Measurements from ENCODE around the gene CPA3. TPM values are rescaled to one million over a fixed set of nuclear protein-coding genes. Genes with fewer than 3 reads are reported as not detected.

CPA3 gene
- total RNA-seq, 1 experiment from 2014 or later: not detected

- Mint-ChIP-seq H3K27ac (ENCODE audit: unreplicated experiment) (no peak overlapping the region), H3K9me3 (ENCODE audit: low read depth, unreplicated experiment) (no peaks in the 10 kb centered on the region), H3K4me3 (ENCODE audit: low read depth, unreplicated experiment) (no peak overlapping the region), H3K4me1 (ENCODE audit: low read depth, unreplicated experiment) (peaks cover 8% of the 10 kb centered on the region), H3K27me3 (ENCODE audit: unreplicated experiment) (no peaks in the 10 kb centered on the region), H3K36me3 (ENCODE audit: insufficient read depth, unreplicated experiment) (no peaks in the 10 kb centered on the region)
- DNase-seq: no peak
- CTCF ChIA-PET: no interaction called here
- no TSS peak for BruUV-seq (replicated peaks)
- intact Hi-C loops (cut with micrococcal nuclease; ENCODE audit: unreplicated experiment): no loop called here
- no peak for TF ChIP-seq CTCF (IDR thresholded peaks at IDR 0.05; ENCODE audit: unreplicated experiment)
Measured at GRCh38 chr3:148828136-148828690, 36.9 kb upstream of the CPA3 start.

GRCh38 chr3:148829926-148830325, 35.2 kb upstream of the CPA3 start:
- Mint-ChIP-seq H3K27me3 (ENCODE audit: unreplicated experiment) (no peaks in the 10 kb centered on the region), H3K36me3 (ENCODE audit: insufficient read depth, unreplicated experiment) (no peaks in the 10 kb centered on the region), H3K4me1 (ENCODE audit: low read depth, unreplicated experiment) (peaks cover 8% of the 10 kb centered on the region), H3K27ac (ENCODE audit: unreplicated experiment) (no peak overlapping the region), H3K4me3 (ENCODE audit: low read depth, unreplicated experiment) (no peak overlapping the region), H3K9me3 (ENCODE audit: low read depth, unreplicated experiment) (no peaks in the 10 kb centered on the region)
- TF ChIP-seq CTCF (IDR thresholded peaks at IDR 0.05; ENCODE audit: unreplicated experiment): no peak
- intact Hi-C loops (cut with micrococcal nuclease; ENCODE audit: unreplicated experiment): no loop called here
- DNase-seq: no peak
- no TSS peak for BruUV-seq (replicated peaks)
- CTCF ChIA-PET: no interaction called here

GRCh38 chr3:148833223-148833622, 31.9 kb upstream of the CPA3 start:
- H3K27ac Mint-ChIP-seq (ENCODE audit: unreplicated experiment): no peak overlapping the region
- no peak overlapping the region for H3K4me3 Mint-ChIP-seq (ENCODE audit: low read depth, unreplicated experiment)
- no peaks in the 10 kb centered on the region for H3K36me3 Mint-ChIP-seq (ENCODE audit: insufficient read depth, unreplicated experiment)
- no peak for DNase-seq
- no TSS peak for BruUV-seq (replicated peaks)
- no peak for TF ChIP-seq CTCF (IDR thresholded peaks at IDR 0.05; ENCODE audit: unreplicated experiment)
- no peaks in the 10 kb centered on the region for H3K9me3 Mint-ChIP-seq (ENCODE audit: low read depth, unreplicated experiment)
- H3K4me1 Mint-ChIP-seq (ENCODE audit: low read depth, unreplicated experiment): peaks cover 8% of the 10 kb centered on the region
- H3K27me3 Mint-ChIP-seq (ENCODE audit: unreplicated experiment): no peaks in the 10 kb centered on the region
- intact Hi-C loops (cut with micrococcal nuclease; ENCODE audit: unreplicated experiment): no loop called here
- CTCF ChIA-PET: interaction anchor here (0.9 kb wide), 1 partner anchor 13 kb away, joined by 3 read pairs; no protein-coding TSS in a partner anchor

- Mint-ChIP-seq H3K4me3 (ENCODE audit: low read depth, unreplicated experiment) (no peak overlapping the region), H3K4me1 (ENCODE audit: low read depth, unreplicated experiment) (no peaks in the 10 kb centered on the region), H3K27ac (ENCODE audit: unreplicated experiment) (no peak overlapping the region), H3K36me3 (ENCODE audit: insufficient read depth, unreplicated experiment) (no peaks in the 10 kb centered on the region), H3K9me3 (ENCODE audit: low read depth, unreplicated experiment) (no peaks in the 10 kb centered on the region), H3K27me3 (ENCODE audit: unreplicated experiment) (no peaks in the 10 kb centered on the region)
- TF ChIP-seq CTCF (IDR thresholded peaks at IDR 0.05; ENCODE audit: unreplicated experiment): no peak
- CTCF ChIA-PET: no interaction called here
- BruUV-seq (replicated peaks): no TSS peak
- no peak for DNase-seq
- intact Hi-C loops (cut with micrococcal nuclease; ENCODE audit: unreplicated experiment): no loop called here
Measured at GRCh38 chr3:148839805-148840204, 25.3 kb upstream of the CPA3 start.
